Liver (tissue), 3 donors: ENCODE results near the gene GRAP.
"Not testable (repeated sequence)": the region's sequence is repeated elsewhere in the genome, so short reads cannot be mapped to it uniquely, and the experiment has no call there.

ENCODE experiments used
- ATF3 ChIP-seq: IDR thresholded peaks from 2 replicates; pipeline ENCODE4 v1.6.1; 2016; ENCODE audit warnings: antibody characterized with exemption
- CTCF ChIP-seq: fragments of 150-350 bp; IDR thresholded peaks from 2 replicates; pipeline ENCODE4 v1.5.1; 2017; ENCODE audit warnings: improper control_type of control experiment, low read depth, low read length; ENCODE audit not compliant: missing input control
- SP1 ChIP-seq: IDR thresholded peaks from 2 replicates; pipeline ENCODE4 v1.6.1; 2018; ENCODE audit warnings: antibody characterized with exemption, mild to moderate bottlenecking
- TF ChIP-seq, protein P1 (sequence below): IDR thresholded peaks from 2 replicates; pipeline ENCODE4 v1.6.1; 2016; ENCODE audit warnings: antibody characterized with exemption
- donor health status: healthy.
- donor health status: healthy.

DNA sequence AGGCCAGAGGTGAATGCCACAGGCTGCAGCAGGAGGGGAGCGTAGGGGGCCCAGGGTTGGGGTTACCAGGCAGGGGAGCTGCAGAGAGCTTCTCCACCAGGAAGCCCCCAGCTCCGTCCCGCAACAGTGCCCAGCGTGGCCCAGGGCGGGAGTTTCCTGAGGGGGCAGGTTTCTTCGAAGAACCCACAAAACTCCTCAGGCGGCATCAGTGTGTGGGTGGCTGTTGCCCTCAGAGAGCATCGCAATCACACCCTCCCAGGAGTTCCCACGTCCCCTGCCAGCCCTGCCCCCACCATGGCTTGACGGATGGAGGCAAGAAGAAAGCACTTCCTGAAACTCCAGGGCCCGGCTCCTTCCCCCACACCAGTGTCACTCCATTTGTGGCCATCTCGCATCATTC lies 8.0 kb downstream of the GRAP start:
- TF ChIP-seq, protein P1, sequence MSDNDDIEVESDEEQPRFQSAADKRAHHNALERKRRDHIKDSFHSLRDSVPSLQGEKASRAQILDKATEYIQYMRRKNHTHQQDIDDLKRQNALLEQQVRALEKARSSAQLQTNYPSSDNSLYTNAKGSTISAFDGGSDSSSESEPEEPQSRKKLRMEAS = not testable (repeated sequence)
- TF ChIP-seq SP1, CTCF, ATF3: not testable (repeated sequence)
